Lower lobe of right lung (tissue), 2 donors: ENCODE data around the gene WBP11. TPM values are rescaled to one million over a fixed set of nuclear protein-coding genes. Genes with fewer than 3 reads are reported as not detected.

Experiments used
- ATAC-seq, 2 donors: fragments of 200-7000 bp; cut with Tn5 transposase; one replicate each; pipeline ENCODE4 v1.9.1; 2020 to 2022; ENCODE audit warnings: mild to moderate bottlenecking in 2 of 2, moderate library complexity in 2 of 2
- DNase-seq: peaks from one replicate; pipeline ENCODE4 v3.0.0-alpha.2; 2020
- H3K27ac ChIP-seq: fragments of 200-600 bp; one replicate; pipeline ENCODE4 v1.8.0; 2022
- H3K27me3 ChIP-seq: fragments of 200-600 bp; one replicate; pipeline ENCODE4 v1.8.0; 2022; ENCODE audit warnings: low read depth
- H3K36me3 ChIP-seq: fragments of 200-600 bp; one replicate; pipeline ENCODE4 v1.8.0; 2022; ENCODE audit warnings: mild to moderate bottlenecking
- H3K4me1 ChIP-seq: fragments of 200-600 bp; one replicate; pipeline ENCODE4 v1.8.0; 2022
- H3K4me3 ChIP-seq: fragments of 200-600 bp; one replicate; pipeline ENCODE4 v1.8.0; 2022; ENCODE audit warnings: mild to moderate bottlenecking
- H3K9me3 ChIP-seq: fragments of 200-600 bp; one replicate; pipeline ENCODE4 v1.8.0; 2022
- intact Hi-C: fragments of 100-400 bp; cut with DNase I; formaldehyde crosslinking; loops from one replicate; pipeline ENCODE4 v1.11.0; 2022
- total RNA-seq: library from RNA; stranded (reverse); fragmentation: NEBNext Ultra II Directional; extraction: Animal tissue kit (Norgen Biotek cat#: 25700); gene quantifications from one replicate; pipeline ENCODE4 v1.2.1, GENCODE V29; 2021
- TF ChIP-seq, protein P1 (sequence below): fragments of 200-600 bp; IDR thresholded peaks from one replicate; pipeline ENCODE4 v1.8.0; 2022; ENCODE audit warnings: antibody characterized with exemption, mild to moderate bottlenecking
- donor health status: DM: no; HTN: yes; CAD: no; lungs with severe emphysema.

Gene WBP11
- total RNA-seq, 1 donor from 2014 or later, result 49.3 TPM

DNA sequence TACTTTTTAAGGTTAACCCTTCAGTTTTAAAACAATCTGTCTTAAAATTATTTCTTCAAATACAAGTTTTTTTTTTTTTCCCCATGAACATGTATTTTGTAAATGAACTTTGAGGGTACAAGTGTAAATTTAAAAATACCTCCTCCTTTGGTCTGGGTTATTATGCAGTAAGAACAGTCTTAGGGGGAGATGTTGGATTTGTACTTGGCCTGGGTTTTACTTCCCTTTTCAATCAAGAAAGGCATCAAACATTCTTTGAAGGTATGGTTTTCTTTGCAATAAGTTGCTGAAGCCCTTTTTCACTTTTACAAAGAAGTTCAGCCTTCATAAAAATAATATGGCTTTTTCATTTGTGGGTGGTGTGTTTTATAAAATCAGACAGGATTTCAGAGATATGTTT is 20.5 kb downstream of the WBP11 start:
- TF ChIP-seq, protein P1, sequence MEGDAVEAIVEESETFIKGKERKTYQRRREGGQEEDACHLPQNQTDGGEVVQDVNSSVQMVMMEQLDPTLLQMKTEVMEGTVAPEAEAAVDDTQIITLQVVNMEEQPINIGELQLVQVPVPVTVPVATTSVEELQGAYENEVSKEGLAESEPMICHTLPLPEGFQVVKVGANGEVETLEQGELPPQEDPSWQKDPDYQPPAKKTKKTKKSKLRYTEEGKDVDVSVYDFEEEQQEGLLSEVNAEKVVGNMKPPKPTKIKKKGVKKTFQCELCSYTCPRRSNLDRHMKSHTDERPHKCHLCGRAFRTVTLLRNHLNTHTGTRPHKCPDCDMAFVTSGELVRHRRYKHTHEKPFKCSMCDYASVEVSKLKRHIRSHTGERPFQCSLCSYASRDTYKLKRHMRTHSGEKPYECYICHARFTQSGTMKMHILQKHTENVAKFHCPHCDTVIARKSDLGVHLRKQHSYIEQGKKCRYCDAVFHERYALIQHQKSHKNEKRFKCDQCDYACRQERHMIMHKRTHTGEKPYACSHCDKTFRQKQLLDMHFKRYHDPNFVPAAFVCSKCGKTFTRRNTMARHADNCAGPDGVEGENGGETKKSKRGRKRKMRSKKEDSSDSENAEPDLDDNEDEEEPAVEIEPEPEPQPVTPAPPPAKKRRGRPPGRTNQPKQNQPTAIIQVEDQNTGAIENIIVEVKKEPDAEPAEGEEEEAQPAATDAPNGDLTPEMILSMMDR, result no peak
- ATAC-seq (no peak), DNase-seq (no peak)
- no peaks in the 10 kb centered on the region for H3K27me3 ChIP-seq
- no peaks in the 10 kb centered on the region for H3K4me1 ChIP-seq
- H3K9me3 ChIP-seq, result no peaks in the 10 kb centered on the region
- H3K27ac ChIP-seq, result no peak overlapping the region
- peaks cover 40% of the 10 kb centered on the region for H3K36me3 ChIP-seq
- intact Hi-C loops, result no loop called here
- no peak overlapping the region for H3K4me3 ChIP-seq

DNA sequence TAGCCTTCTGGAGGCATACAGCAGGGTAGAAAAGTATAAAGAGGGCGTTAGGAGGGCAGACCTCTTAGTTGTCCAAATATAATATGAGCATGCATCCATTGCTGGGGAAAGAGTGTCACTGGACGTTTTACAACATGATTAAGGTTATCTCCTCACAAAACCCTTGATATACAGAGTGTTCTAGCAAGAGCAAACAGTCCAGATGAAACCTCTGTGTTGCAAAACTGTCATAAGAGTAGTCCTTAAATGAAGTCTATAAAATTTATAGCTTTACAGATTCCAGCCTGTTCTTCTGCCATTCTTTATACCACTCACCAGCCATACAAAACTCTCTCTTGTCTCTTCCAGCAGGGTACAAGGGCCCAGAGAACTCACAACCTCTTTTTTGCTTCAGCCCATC is 21.7 kb downstream of the WBP11 start:
- peaks cover 4% of the 10 kb centered on the region for H3K4me1 ChIP-seq
- no peak overlapping the region for H3K27ac ChIP-seq
- no peak for ATAC-seq
- DNase-seq, result no peak
- TF ChIP-seq, protein P1, result no peak
- no peak overlapping the region for H3K4me3 ChIP-seq
- H3K36me3 ChIP-seq, result peaks cover 28% of the 10 kb centered on the region
- intact Hi-C loops, result no loop called here
- H3K9me3 ChIP-seq, result no peaks in the 10 kb centered on the region
- H3K27me3 ChIP-seq, result no peaks in the 10 kb centered on the region

DNA sequence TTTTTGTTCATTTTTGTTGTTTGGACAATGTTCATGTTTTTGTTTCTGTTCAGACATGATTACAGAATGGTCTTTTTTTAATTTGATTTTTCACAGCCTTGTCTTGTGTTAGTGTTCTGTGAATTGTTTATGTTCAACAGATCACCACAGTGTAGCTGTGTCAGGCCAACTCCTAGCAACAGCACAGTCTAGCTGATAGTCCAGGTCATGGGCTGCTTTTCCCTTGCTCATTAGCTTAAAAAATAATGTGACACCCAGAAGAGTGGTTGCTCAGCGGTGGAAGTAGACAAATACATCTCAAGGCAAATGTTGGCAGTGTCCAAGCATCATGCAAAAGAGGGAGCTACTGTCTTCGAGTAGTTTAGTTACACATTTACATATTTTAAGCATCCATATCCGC is 22.4 kb downstream of the WBP11 start:
- Histone ChIP-seq H3K9me3 (no peaks in the 10 kb centered on the region), H3K4me1 (peaks cover 11% of the 10 kb centered on the region), H3K27me3 (no peaks in the 10 kb centered on the region), H3K36me3 (peaks cover 21% of the 10 kb centered on the region), H3K27ac (no peak overlapping the region), H3K4me3 (no peak overlapping the region)
- TF ChIP-seq, protein P1, result no peak
- intact Hi-C loops, result no loop called here
- DNase-seq, result no peak
- ATAC-seq, result no peak

DNA sequence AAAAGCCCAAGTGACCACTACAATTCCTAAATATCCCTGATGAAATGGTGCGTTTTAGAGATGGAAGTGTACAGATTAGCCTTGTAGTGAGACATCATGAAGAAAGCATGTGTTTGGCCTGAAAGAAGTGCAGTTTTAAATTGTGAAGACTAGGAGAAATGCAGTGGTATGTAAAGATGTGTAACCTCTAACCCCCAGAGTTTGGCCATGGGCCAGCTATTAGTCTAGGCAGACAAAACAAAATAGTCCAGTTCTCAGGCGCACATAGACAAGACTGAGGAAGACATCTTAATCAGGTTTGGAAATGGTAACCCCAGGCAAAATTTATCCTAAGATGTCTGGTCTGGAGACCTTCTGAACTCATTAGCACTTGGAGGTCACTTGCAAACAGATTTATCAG is 23.4 kb downstream of the WBP11 start:
- no peak overlapping the region for H3K27ac ChIP-seq
- peaks cover 10% of the 10 kb centered on the region for H3K36me3 ChIP-seq
- H3K9me3 ChIP-seq, result no peaks in the 10 kb centered on the region
- intact Hi-C loops, result no loop called here
- ATAC-seq (no peak), DNase-seq (no peak)
- no peaks in the 10 kb centered on the region for H3K27me3 ChIP-seq
- H3K4me3 ChIP-seq, result no peak overlapping the region
- TF ChIP-seq, protein P1, result no peak
- H3K4me1 ChIP-seq, result peaks cover 12% of the 10 kb centered on the region

DNA sequence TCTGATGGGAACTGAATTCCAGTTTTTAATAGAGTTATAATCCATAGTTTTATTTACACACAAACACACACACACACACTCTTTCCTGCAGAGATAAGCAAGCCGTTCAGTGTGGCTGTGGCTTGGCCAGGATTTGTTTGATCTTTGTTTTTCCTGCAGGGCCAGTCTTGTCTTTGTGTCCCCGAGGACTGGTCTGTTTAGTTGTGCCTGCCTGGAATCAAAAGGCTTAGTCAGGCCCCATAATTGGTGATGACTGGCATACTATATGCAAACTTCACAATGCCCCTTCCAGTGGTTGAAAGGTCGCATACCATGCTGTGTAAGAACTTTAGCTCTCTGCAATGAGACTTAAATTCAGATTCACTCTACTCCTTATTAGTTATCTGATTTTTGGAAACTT is 26.0 kb downstream of the WBP11 start:
- Histone ChIP-seq H3K9me3 (no peaks in the 10 kb centered on the region), H3K4me3 (no peak overlapping the region), H3K4me1 (peaks cover 12% of the 10 kb centered on the region), H3K27ac (no peak overlapping the region), H3K27me3 (no peaks in the 10 kb centered on the region), H3K36me3 (no peaks in the 10 kb centered on the region)
- intact Hi-C loops, result no loop called here
- ATAC-seq (no peak), DNase-seq (no peak)
- TF ChIP-seq, protein P1, result no peak
